ENCODE results near the gene SHC2.
"Not testable (repeated sequence)": the region's sequence is repeated elsewhere in the genome, so short reads cannot be mapped to it uniquely, and the experiment has no call there.

SHC2 gene

DNA sequence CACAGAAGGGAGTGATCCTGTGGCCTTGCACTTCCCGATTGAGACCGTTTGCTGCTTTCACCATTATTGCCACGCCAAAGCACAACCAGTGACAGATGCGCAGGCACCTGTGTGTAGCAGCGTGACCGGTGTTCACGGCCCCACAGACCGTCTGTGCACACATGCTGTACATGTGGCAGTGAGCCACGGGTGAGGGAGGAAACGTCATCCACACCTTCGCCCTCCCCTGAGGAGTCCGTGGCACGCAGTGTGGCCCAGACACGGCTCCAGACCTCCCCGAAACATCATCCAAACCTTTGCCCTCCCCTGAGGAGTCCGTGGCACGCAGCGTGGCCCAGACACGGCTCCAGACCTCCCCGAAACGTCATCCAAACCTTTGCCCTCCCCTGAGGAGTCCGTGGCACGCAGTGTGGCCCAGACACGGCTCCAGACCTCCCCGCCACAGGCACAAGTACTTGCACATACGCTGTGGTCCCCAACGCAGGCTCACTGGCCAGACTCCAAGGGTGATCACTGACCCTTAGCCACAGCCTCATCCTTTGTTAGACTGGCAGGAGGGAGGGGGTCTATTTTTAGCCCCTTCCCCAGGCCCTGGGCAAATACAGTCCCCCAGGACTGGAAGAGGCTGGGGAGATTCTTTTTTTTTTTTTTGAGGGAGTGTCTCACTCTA lies 7.9 kb upstream of the SHC2 start:
- DNase-seq = no peak

DNA sequence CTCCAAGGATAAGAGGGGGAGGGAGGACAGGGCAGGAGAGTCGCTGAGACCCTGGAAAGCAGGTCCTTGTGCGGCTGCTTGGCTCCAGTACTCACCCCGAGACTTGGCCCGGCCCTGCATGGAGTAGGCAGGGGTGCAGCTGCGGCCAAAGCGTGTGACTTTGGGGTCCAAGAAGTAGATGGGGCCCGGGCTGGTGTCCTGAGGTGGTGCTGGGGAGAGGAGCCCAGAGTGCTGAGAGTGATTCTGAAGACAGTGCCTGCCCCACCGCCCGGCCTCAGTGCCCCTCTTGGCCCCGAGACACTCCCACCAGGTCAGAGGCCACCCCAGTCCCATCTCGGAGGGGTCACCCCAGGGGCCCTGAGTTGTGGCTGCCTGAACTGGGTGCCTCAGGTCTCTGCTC lies 6.7 kb upstream of the SHC2 start:
- no peak for DNase-seq

DNA sequence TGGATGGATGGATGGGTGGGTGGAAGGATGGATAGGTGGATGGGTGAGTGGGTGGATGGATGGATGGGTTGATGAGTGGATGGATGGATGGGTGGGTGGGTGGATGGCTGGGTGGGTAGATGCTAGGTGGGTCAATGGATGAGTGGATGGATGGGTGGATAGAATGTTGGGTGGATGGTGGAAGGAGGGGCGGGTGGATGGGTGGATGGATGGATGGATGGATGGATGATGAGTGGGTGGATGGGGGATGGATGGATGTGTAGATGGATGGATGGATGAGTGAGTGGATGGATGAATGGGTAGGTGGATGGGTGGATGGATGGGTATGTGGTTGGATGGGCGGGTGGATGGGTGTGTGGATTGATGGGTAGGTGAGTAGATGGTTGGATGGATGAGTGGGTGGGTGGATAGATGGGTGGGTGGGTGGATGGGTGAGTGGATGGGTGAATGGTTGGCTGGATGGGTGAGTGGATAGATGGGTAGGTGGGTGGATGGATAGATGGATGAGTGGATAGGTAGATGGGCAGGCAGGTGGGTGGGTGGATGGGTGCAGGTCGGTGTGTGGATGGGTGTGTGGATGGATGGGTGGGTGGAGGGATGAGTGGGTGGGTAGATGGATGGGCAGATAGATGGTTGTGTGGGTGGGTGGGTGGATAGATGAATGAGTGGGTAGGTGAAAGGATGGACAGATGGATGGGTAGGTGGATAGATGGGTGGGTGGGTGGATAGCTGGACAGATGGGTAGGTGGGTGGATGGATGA lies 4.4 kb upstream of the SHC2 start:
- no peak for DNase-seq

DNA sequence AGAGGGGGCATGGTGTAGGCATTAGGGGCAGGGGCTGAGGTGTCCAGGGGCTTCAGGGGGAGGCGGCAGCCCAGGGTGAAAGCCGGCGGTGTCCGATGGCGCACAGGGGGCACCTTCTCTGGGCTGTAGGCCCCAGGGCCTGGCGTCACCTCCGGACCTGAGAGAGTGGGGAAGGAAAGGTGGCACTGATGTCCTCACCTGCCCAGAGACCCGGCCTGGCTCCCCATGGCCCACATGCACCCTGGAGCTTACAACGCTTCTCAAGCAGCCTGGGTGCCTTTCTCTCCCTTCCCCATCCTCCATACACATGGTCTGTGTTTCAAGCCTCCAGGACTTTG lies 3.3 kb upstream of the SHC2 start:
- no peak for DNase-seq

DNA sequence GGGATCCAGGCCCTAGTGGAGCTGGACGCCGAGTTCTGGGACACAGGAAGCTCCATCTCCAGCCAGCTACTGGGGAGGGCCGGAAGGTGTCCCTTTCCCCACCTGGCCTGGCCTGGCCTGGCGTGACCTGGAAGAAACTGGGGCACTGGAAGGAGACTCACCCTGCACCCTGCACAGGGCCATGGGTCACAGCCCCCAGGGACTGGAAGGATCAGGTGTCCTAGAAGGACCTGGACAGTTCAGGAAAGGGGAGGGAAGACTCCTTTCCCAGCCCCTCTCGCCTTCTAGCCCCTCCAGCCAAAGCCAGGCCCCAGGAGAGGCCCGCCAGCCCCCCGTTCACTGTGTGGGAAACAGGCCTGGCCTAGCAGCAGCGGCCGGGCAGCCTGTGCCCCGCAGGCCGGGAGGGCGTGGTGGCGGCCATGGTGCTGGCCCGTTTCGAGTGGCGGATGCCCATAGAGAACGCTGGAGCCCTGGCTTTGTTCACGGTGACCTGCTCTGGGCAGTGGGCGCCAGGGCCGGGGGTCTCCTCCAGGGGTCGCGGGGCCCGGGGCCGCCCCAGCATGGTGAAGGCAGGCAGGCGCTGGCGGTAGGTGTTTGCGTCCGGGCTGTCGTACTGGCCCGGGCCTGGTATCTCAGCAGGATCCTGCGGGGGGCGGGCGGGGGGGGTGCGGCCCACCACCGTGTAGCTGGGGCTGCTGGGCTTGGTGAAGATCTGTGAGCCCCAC lies 2.8 kb upstream of the SHC2 start:
- DNase-seq = no peak

DNA sequence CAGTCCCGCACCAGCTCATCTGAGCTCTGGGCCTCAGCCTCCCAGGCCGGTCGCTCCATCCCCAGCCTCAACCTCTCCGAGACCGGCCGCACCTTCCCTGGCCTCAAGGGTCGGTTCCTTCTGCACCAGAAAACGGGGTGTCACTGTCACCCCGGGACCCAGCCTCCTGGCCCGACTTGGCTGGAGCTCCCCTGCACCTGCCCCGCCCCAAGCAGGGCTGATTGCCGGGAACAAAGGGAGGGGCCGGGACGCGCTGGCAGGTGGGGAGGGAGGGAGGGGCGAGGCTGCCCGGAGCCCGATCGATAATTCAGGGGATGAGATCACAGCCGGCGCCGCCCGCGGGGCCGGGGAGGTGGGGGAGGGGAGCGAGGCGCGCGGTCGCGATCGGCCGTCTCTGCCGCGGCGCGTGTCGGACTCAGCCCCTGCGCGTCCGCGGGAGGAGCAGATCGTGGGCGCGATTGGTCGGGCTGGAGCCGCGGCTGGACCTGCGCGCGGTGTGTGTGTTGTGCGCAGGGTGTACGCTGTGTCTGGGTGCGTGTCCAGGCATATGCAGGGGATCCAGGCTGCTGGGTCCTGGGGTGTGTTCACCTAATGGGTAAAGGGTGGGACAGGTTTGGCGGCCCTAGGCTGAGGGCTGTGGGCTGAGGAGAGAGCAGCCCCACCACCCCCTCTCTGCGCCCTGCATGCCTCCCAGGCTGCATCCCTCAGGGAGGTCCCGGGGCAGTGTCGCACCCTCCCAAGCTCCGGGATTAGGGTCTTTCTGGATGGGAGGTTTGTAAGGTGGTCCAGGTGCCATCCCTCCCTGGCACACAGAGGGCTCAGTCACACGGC lies 1.1 kb upstream of the SHC2 start:
- peak; percentile 19 for DNase-seq

DNA sequence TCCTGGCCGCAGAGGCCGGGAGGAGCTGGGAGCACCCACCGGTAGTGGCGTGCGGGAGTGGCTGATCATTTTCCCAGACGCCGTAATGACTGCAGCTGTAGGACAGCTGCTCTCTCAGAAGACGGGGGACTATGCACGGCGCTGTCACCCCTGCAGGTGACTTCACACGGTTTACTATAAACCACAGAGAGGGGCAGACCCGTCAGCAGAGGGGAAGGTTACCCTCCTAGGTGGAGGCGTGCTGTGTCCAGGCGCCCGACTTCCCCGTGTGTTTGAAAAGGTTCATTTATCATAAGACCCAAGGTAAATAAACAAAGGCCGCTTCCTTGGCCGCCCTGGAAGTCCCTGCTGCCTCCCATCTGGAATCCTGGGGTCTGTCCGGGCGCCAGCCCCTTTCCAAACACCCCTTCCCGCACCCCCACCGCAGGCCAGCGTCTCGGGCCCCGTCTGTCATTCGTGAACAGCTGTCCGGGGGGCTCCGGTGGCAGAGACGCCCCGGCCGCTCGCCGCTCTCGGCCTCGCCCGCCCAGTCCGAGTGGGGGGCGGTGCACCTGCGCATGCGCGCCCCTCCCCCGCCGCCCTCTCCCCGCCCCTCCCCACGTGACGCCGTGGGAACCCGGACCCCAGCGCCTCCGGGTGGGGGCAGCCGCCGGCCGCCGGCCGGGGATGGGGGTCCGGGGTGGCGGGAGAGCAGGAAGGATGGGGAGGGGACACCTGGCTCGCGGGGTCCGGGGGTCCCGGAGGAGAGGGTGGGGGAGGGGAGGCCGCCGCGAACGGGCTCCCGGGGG lies 915 bp downstream of the SHC2 start:
- DNase-seq = peak; percentile 26

DNA sequence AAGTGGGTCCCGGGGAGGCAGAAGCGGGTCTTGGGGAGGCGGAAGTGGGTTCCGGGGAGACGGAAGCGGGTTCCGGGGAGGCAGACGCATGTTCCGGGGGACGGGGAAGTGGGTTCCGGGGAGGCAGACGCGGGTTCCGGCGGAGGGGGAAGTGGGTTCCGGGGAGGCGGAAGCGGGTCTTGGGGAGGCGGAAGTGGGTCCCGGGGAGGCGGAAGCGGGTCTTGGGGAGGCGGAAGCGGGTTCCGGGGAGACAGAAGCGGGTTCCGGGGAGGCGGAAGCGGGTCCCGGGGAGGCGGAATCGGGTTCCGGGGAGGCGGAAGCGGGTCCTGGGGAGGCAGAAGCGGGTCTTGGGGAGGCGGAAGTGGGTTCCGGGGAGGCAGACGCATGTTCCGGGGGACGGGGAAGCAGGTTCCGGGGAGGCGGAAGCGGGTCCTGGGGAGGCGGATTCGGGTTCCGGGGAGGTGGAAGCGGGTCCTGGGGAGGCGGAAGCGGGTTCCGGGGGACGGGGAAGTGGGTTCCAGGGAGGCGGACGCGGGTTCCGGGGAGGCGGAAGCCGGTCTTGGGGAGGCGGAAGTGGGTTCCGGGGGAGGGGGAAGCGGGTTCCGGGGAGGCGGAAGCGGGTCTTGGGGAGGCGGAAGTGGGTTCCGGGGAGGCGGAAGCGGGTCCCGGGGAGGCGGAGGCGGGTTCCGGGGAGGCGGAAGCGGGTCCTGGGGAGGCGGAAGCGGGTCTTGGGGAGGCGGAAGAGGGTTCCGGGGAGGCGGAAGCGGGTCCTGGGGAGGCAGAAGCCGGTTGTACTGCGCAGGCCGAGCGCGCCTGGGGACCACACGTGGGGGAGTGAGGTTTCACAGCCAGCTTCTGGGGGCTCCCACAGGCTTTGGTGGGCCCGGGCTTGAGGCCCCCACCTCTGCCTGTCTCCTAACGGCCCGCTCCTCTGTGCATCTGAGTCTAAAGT lies 2.5 kb downstream of the SHC2 start:
- DNase-seq = no peak

DNA sequence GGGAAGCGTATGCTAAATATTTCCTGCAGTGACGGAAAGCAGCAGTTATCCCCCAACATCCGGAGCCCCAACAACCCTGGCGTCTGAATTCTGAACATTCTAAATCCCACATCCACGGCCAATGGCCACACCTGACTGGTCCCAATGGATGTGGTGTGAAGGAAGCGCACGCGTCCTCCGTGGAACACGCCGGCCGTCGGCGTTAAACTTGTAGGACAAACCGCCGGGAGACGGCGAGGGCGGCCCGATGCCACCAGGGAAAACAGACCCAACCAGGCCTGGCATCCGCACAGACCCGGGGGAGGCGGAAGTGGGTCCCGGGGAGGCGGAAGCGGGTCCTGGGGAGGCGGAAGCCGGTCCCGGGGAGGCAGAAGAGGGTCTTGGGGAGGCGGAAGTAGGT lies 3.2 kb downstream of the SHC2 start:
- DNase-seq = no peak

DNA sequence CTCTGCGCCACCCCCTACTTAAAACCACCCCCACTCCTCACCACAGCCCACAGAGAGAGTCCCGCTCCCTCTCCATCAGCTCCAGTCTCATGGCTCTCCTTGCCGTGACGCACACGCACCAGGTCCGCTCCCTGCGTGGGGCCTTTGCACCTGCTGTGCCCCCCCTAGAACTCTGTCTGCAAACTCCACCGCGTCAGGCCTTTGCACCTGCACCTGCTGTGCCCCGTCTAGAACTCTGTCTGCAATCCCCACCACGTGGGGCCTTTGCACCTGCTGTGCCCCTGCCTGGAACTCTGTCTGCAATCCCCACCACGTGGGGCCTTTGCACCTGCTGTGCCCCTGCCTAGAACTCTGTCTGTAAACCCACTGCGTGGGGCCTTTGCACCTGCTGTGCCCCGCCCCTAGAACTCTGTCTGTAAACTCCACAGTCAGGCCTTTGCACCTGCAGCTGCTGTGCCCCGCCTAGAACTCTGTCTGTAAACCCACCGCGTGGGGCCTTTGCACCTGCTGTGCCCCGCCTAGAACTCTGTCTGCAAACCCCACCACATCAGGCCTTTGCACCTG lies 4.2 kb downstream of the SHC2 start:
- DNase-seq = no peak

DNA sequence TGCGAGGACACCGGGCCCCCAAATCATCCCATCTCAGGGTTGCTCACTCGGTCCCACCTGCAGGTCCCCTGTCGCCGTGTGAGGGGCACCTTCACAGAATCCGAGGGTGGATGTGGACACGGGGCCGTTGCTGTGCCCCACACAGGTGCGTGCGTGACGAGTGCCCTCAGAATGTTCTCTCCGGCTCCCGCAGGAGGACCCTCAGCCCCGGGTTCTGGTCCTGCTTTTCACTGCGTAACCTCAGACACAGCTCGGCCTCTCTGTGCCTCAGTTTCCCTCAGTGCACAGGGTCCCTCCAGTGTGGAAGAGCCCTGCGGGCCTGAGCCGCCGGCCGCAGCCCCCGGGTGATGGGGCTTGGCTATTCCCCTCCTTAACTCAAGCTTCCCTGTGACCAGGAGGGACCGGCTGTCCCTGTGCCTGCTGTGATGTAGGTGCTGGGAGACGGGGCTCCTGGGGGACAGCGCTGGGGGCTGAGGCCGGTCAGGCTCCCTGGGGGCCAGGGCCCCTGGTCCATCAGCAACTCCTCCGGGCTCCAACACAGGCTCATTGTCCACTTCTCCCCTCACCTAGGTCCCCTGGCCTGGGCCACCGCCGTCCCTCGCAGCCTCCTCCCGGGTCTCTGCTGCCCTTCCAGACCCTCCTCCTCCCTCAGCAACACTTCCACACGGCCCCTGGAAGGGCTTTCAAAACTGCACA lies 4.8 kb downstream of the SHC2 start:
- no peak for DNase-seq

DNA sequence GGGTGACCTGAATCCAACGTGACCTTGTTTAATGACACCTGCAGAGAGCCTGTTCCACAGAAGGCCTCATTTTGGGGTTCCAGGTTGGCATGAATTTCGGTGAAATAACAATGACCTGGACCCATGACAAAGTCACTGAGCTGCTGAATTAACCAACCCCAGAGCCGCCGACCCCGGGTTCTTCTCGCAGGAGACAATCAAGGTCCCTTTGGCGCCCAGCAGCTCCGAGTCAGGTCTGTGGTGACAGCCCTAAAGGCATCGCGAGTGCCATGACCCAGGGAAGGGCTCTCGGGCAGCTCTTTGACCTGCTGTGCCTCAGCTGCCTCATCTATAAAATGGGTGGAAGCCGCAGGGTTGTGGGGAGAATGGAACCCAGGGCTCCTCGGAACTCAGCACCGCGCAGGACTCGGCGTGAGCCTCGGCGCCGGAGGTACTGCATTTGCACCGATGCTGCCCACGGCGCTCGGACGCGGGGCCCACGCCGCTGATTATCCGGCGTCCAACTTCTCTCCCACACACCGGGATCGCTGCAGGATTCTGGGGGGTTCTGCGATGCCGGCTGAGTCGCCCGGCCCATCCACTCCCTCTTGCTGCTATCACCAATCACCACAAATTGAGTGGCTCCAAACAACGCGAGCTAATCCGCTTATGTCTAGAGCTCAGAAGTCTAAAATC lies 5.7 kb downstream of the SHC2 start:
- DNase-seq = no peak

DNA sequence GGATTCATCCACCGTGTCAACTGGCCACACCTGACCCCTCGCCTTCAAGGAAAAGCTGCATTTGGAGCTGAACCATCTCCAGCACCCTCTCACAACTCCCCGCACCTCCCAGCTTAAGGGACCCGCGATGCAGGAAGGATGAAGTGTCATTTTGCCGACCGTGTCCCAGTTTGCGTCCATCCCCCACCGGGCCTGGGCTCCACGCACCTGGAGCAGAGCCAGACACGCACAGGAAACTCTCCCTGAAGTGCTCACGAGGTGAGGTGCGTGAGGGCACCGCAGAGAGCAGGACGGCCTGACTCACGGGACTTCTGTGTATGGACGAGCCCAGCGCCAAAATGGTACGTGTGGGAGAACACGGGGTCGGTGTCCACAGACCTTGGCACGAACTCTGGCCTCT lies 7.2 kb downstream of the SHC2 start:
- DNase-seq = no peak

DNA sequence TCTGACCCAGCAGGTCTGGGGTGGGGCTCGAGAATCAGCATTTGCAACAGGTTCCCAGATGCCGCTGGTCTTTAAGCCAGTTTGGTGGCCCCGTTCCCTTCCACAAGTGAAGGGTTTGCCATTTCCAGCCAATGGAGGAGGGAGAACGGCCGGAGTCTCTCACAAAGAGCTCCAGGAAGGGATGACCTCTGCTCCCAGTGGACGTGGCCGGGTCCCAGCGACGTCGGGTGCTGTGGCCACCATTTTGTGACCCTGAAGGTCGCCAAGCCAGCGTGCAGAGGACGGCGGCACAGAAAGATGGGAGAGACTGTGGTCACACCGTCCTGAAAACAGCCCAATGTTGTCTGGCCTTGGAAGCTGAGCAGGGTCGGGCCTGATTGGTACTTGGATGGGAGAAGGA lies 8.0 kb downstream of the SHC2 start:
- DNase-seq = no peak

DNA sequence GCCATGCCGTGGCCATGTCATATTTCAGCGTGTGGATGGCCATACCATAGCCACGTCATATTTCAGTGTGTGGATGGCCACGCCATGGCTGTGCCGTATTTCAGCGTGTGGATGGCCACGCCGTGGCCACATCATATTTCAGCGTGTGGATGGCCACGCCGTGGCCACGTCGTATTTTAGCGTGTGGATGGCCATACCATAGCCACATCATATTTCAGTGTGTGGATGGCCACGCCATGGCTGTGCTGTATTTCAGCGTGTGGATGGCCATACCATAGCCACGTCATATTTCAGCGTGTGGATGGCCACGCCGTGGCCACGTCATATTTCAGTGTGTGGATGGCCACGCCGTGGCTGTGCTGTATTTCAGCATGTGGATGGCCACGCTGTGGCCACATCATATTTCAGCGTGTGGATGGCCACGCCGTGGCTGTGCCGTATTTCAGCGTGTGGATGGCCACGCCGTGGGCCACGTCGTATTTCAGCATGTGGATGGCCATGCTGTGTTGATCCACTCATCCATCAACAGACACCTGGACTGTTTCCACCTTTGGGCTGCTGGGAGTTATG lies 9.8 kb downstream of the SHC2 start:
- not testable (repeated sequence) for DNase-seq

DNA sequence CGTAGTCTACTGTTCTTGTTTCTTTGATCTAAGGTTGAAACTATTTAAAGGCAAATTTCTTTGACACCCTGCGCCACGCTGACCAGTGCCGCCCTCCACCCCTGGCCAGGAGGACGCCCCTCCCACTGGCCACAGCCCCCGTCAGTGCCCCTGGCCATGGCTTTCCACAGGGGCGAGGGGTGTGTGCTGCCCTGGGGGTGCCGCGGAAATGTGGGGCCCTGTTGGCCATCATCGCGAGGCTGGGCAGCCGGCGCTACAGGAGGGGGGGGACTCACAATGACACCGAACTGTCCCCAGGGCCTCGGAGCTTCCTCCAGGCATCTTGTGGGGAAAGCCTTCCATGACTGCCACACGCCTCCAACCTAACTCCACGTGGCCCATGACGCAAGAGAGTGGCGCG lies 10.9 kb downstream of the SHC2 start:
- no peak for DNase-seq

DNA sequence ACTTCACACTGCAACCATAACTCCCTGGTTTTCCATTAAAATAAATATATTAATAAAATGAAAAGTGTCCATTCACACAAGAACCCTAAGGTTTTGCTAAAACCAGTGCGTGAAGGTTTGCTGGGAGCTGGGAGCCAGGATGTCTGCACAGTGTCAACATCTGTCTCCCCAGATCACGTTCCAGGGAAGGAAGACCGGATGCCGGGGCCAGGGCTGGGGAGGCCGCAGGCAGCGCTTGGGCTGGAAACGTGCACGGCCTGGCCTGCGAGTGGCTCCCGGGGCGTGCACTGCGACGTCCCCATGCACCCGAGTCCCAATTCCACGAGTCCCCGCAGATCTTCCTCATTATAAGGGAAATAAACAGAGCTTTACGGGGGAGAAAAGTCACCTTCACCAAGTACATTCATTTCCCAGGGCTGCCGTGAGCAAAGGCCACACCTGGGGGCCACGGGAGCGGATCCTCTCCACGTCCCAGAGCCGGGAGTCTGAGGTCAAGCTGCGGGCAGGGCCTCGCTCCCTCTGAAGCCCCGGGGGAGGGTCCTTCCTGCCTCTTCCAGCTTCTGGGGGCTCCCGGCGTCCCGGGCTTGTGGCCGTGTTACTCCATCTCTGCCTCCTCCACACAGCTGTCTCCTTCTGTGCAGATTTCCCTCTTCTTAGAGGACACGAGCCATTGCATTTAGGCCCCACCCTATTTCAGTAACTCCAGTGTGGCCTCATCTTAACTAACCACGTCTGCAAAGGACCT lies 12.8 kb downstream of the SHC2 start:
- DNase-seq = no peak

DNA sequence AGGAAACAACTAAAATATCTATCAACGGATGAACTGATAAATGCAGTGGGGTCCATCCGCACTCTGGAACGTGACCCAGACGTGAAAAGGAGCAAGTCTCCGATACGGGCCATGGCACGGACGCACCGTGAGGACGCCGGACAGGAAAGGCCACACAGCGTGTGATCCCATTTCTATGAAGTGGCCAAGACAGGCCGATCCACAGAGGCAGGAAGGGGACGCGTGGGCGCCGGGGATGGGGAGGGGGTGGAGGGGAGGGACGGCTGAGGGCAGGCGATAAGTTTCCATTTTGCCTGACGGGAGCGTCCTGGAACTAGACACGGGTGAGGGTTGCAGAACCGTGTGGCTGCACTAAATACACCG lies 13.8 kb downstream of the SHC2 start:
- DNase-seq = no peak

Measured in stimulated activated CD4-positive, alpha-beta T cell treated with anti-CD3 and anti-CD28 coated beads, Interleukin-15, amount 100 ng/mL, for 24 hours (primary cell).